CD4-positive, alpha-beta T cell (primary cell): Measurements from ENCODE around the gene RTN4RL1. TPM values are rescaled to one million over a fixed set of nuclear protein-coding genes. Genes with fewer than 3 reads are reported as not detected.
A peak's percentile ranks its signal among the peaks of the same experiment; 100 is the strongest.

ENCODE experiments used
- ATAC-seq: fragments of 200-7000 bp; cut with Tn5 transposase; one replicate; pipeline ENCODE4 v1.10.0; 2022; ENCODE audit warnings: mild to moderate bottlenecking; ENCODE audit not compliant: poor library complexity
- CTCF ChIA-PET: fragments of 350-600 bp; sonication (Branson Sonifier 250); formaldehyde crosslinking; loops from one replicate; lab custom pipeline; 2021; ENCODE audit warnings: antibody characterized with exemption, inconsistent platforms; lab: Charles Lee
- POLR2A ChIA-PET: fragments of 350-600 bp; sonication (Branson Sonifier 250); formaldehyde crosslinking; loops from one replicate; lab custom pipeline; 2021; ENCODE audit warnings: antibody characterized with exemption, inconsistent platforms; lab: Charles Lee
- DNase-seq, 14 experiments: peaks; one replicate each; pipeline ENCODE4 v3.0.0-alpha.2; 2013 to 2020; ENCODE audit warnings: mixed read lengths in 2 of 14
- H3K27ac ChIP-seq, 2 donors: one replicate each; pipeline versions ENCODE4 v1.5.1 to v1.7.0; 2013; ENCODE audit warnings: low read length in 2 of 2, low read depth in 1 of 2, mild to moderate bottlenecking in 1 of 2
- H3K27me3 ChIP-seq, 2 experiments: 1 replicate in 1 of 2; 2 replicates in 1 of 2; pipeline versions ENCODE4 v1.6.1 to v1.7.0; 2013; ENCODE audit warnings: low read length in 2 of 2, control low read depth in 1 of 2, mild to moderate bottlenecking in 1 of 2, moderate library complexity in 1 of 2; ENCODE audit not compliant: insufficient read depth in 2 of 2, control insufficient read depth in 1 of 2
- H3K36me3 ChIP-seq: one replicate; pipeline ENCODE4 v1.6.1; 2013; ENCODE audit warnings: low read length, control low read depth; ENCODE audit not compliant: insufficient read depth
- H3K4me1 ChIP-seq: one replicate; pipeline ENCODE4 v1.6.1; 2013; ENCODE audit warnings: low read length, control low read depth; ENCODE audit not compliant: insufficient read depth
- H3K4me3 ChIP-seq: one replicate; pipeline ENCODE4 v1.5.1; 2013; ENCODE audit warnings: mild to moderate bottlenecking, low read length, moderate library complexity
- H3K9me3 ChIP-seq, 2 experiments: 1 replicate in 1 of 2; 2 replicates in 1 of 2; pipeline versions ENCODE4 v1.6.1 to v1.7.0; 2013; ENCODE audit warnings: low read length in 2 of 2, mild to moderate bottlenecking in 2 of 2, control low read depth in 1 of 2, moderate library complexity in 1 of 2; ENCODE audit not compliant: control insufficient read depth in 1 of 2, insufficient read depth in 1 of 2
- H3K27ac Mint-ChIP-seq: one replicate; pipeline ENCODE4 v1.8.0; 2020; ENCODE audit warnings: mixed read lengths
- H3K27me3 Mint-ChIP-seq: one replicate; pipeline ENCODE4 v1.8.0; 2021; ENCODE audit warnings: mixed read lengths
- H3K36me3 Mint-ChIP-seq: one replicate; pipeline ENCODE4 v1.8.0; 2021; ENCODE audit warnings: low read depth, mixed read lengths
- H3K4me1 Mint-ChIP-seq: one replicate; pipeline ENCODE4 v1.8.0; 2021; ENCODE audit warnings: low read depth, mixed read lengths
- H3K4me3 Mint-ChIP-seq: one replicate; pipeline ENCODE4 v1.8.0; 2020; ENCODE audit warnings: mild to moderate bottlenecking, mixed read lengths
- H3K9me3 Mint-ChIP-seq: one replicate; pipeline ENCODE4 v1.8.0; 2020; ENCODE audit warnings: mixed read lengths
- intact Hi-C, 2 experiments: fragments of 100-400 bp; cut with DNase I in 1 of 2; cut with micrococcal nuclease in 1 of 2; formaldehyde crosslinking; loops; one replicate each; pipeline versions ENCODE4 v1.15.1 to v1.9.0; 2023 to 2025; cut with DNase I, micrococcal nuclease
- total RNA-seq, 174 experiments: library from RNA in 2 of 174; stranded (reverse) in 2 of 174; gene quantifications; one replicate each; pipeline ENCODE4 v1.2.3 and lab custom pipeline; 2021 to 2026
- TF ChIP-seq, protein P1 (sequence below): fragments of 200-600 bp; IDR thresholded peaks from one replicate; pipeline ENCODE4 v1.8.0; 2022; ENCODE audit warnings: antibody characterized with exemption, mild to moderate bottlenecking

The RTN4RL1 gene
- total RNA-seq, 2 experiments from 2014 or later, result 0.06 to 0.11 TPM

GRCh38 chr17:2025622-2026309 is 632 bp upstream of the RTN4RL1 start:
- H3K9me3 Mint-ChIP-seq, result no peaks in the 10 kb centered on the region
- peak overlapping the region; percentile 49 for H3K4me3 ChIP-seq
- DNase-seq, result peak in 4 of 14 experiments; percentile 22 to 60 (median 45)
- H3K27me3 ChIP-seq, result peaks cover 16 to 36% of the 10 kb centered on the region in 2 experiments
- ChIA-PET CTCF (interaction anchor here (1.0 to 2.5 kb wide), 4 partner anchors 15 to 377 kb away, joined by 3 to 6 read pairs (median 4); partner anchors contain the start of genes HIC1 and RILP), POLR2A (interaction anchor here (0.8 to 2.7 kb wide), 6 partner anchors 16 to 309 kb away, joined by 4 to 9 read pairs (median 6); partner anchors contain the start of genes OVCA2, RPA1 and SMYD4)
- H3K36me3 ChIP-seq, result no peaks in the 10 kb centered on the region
- TF ChIP-seq, protein P1, sequence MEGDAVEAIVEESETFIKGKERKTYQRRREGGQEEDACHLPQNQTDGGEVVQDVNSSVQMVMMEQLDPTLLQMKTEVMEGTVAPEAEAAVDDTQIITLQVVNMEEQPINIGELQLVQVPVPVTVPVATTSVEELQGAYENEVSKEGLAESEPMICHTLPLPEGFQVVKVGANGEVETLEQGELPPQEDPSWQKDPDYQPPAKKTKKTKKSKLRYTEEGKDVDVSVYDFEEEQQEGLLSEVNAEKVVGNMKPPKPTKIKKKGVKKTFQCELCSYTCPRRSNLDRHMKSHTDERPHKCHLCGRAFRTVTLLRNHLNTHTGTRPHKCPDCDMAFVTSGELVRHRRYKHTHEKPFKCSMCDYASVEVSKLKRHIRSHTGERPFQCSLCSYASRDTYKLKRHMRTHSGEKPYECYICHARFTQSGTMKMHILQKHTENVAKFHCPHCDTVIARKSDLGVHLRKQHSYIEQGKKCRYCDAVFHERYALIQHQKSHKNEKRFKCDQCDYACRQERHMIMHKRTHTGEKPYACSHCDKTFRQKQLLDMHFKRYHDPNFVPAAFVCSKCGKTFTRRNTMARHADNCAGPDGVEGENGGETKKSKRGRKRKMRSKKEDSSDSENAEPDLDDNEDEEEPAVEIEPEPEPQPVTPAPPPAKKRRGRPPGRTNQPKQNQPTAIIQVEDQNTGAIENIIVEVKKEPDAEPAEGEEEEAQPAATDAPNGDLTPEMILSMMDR, result peak; percentile 23
- peak overlapping the region; percentile 92 for H3K4me3 Mint-ChIP-seq
- H3K4me1 ChIP-seq, result peaks cover 51% of the 10 kb centered on the region
- peaks cover 27% of the 10 kb centered on the region for H3K27me3 Mint-ChIP-seq
- H3K27ac ChIP-seq, result no peak overlapping the region
- H3K27ac Mint-ChIP-seq, result no peak overlapping the region
- ATAC-seq, result no peak
- intact Hi-C loops, result loop anchor here (2.0 to 5.0 kb wide), 4 partner anchors 15 to 378 kb away; partner anchors contain the start of genes RILP (in 1 of the 2), SCARF1 (in 1 of the 2) and WDR81 (in 1 of the 2)
- H3K4me1 Mint-ChIP-seq, result peaks cover 31% of the 10 kb centered on the region
- peaks cover 8% of the 10 kb centered on the region for H3K36me3 Mint-ChIP-seq
- peaks cover 0 to 6% of the 10 kb centered on the region in 2 experiments for H3K9me3 ChIP-seq

DNA sequence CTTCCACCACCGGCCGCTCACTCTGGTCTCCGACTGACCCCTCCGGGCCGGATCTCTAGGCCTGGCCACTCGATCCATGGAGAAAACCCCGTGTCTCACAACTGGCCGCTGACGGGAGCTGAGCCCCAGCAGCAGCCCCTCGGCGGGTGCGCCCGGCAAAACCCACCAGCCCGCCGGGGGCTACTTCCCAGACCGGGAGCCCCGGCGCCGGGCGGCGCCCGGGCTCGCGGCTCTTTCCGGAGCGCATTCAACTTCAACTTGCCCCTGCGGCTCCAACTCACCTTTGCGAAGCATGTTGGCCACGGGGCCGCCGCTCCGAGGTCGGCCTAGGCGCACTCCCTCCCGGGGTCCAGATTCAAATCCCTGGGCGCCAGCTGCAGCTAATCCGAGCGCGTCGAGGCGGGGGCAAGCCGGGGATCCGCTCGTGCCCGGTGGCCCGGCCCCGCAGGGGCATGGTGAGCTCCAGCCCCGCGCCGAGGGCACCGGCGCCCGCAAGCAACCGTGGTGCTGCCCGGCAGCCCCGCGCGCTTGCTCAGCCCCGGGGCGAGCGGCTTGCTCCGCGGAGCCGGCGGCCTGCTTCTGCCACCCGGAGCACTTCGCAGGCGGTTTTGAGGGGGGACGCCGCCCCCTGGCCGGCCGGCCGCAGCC is 438 bp downstream of the RTN4RL1 start:
- intact Hi-C loops, result loop anchor here (2.0 to 5.0 kb wide), 4 partner anchors 16 to 377 kb away; partner anchors contain the start of genes RILP (in 1 of the 2), SCARF1 (in 1 of the 2) and WDR81 (in 1 of the 2)
- ChIA-PET POLR2A (interaction anchor here (0.8 to 2.7 kb wide), 9 partner anchors 15 to 308 kb away, joined by 3 to 9 read pairs (median 4); partner anchors contain the start of genes OVCA2, RPA1 and SMYD4), CTCF (interaction anchor here (0.9 to 2.5 kb wide), 4 partner anchors 16 to 376 kb away, joined by 3 to 6 read pairs (median 4); partner anchors contain the start of genes HIC1 and RILP)
- H3K4me3 ChIP-seq, result peak overlapping the region; percentile 51
- peaks cover 16 to 36% of the 10 kb centered on the region in 2 experiments for H3K27me3 ChIP-seq
- Mint-ChIP-seq H3K4me1 (peaks cover 25% of the 10 kb centered on the region), H3K27ac (no peak overlapping the region), H3K27me3 (peaks cover 27% of the 10 kb centered on the region), H3K9me3 (no peaks in the 10 kb centered on the region), H3K4me3 (no peak overlapping the region), H3K36me3 (no peaks in the 10 kb centered on the region)
- peaks cover 43% of the 10 kb centered on the region for H3K4me1 ChIP-seq
- TF ChIP-seq, protein P1, result no peak
- DNase-seq (peak in 1 of 14 experiments; percentile 35), ATAC-seq (peak; percentile 4)
- no peak overlapping the region for H3K27ac ChIP-seq
- peaks cover 0 to 2% of the 10 kb centered on the region in 2 experiments for H3K9me3 ChIP-seq
- no peaks in the 10 kb centered on the region for H3K36me3 ChIP-seq
